HepG2 (cell line): ENCODE measurements around the gene HLA-DMB. TPM values are rescaled to one million over a fixed set of nuclear protein-coding genes. Genes with fewer than 3 reads are reported as not detected.

Experiments used
- ZBTB40 ChIP-seq, 2 experiments: fragments of 450-650 bp in 1 of 2; sonication (generic) in 1 of 2; formaldehyde crosslinking in 1 of 2; IDR thresholded peaks; 2 replicates each; pipeline versions ENCODE4 v1.6.1 to v1.8.0; 2016 to 2022; ENCODE audit warnings: antibody characterized with exemption in 1 of 2, mild to moderate bottlenecking in 1 of 2, missing genetic modification reagents in 1 of 2
- polyA plus RNA-seq, 8 experiments: library from polyadenylated mRNA; depleted of rRNA in 3 of 8; stranded (reverse) in 7 of 8; unstranded in 1 of 8; fragments of >200 nt; fragmentation: Illumina TruSeq in 4 of 8; extraction: Trizol in 4 of 8; gene quantifications; 2 replicates each; pipeline versions ENCODE4 v1.2.1 to v1.2.3, GENCODE V29; 2011 to 2016; ENCODE audit warnings: low read depth in 4 of 8, missing spikeins in 1 of 8, mixed read lengths in 1 of 8; ENCODE audit not compliant: insufficient read depth in 1 of 8
- total RNA-seq, 5 experiments: library from RNA; depleted of rRNA; stranded (reverse); fragments of >200 nt; fragmentation: Illumina TruSeq; extraction: Trizol; gene quantifications; 2 replicates each; pipeline ENCODE4 v1.2.3, GENCODE V29; 2016; ENCODE audit warnings: low read depth in 1 of 5

The HLA-DMB gene
- total and polyA plus RNA-seq, 2 of the 13 experiments (the other 11 are each of a cell fraction or from before 2014, with no cell fraction given), result not detected

GRCh38 chr6:32936239-32937152, 4.3 kb downstream of the HLA-DMB start (continued):
- TF ChIP-seq ZBTB40 (IDR thresholded peaks at IDR 0.05) (peak; percentile 93), ZBTB40 (CRISPR knock-in tag; IDR thresholded peaks at IDR 0.05) (no peak)
- TF ChIP-seq, all 625 proteins: peak for 1
